HL-60 (cell line): ENCODE measurements around the gene APPBP2.
"Not testable (repeated sequence)": the region's sequence is repeated elsewhere in the genome, so short reads cannot be mapped to it uniquely, and the experiment has no call there.

Source experiments
- DNase-seq, 2 experiments: peaks; one replicate each; pipeline ENCODE4 v3.0.0-alpha.2; 2010 to 2020; ENCODE audit warnings: low read depth in 1 of 2, low spot score in 1 of 2
- H3K27ac ChIP-seq: fragments of 250-450 bp; sonication (Bioruptor Pico); replicated peaks from 2 replicates; pipeline ENCODE4 v1.5.1; 2020; ENCODE audit warnings: mild to moderate bottlenecking, moderate library complexity
- H3K27me3 ChIP-seq: fragments of 250-450 bp; sonication (Bioruptor Pico); 2 replicates; pipeline ENCODE4 v1.5.1; 2021; ENCODE audit warnings: mild to moderate bottlenecking, moderate library complexity; ENCODE audit not compliant: insufficient read depth, poor library complexity, severe bottlenecking
- H3K4me3 ChIP-seq: replicated peaks from 2 replicates; pipeline ENCODE4 v1.5.1; 2011; ENCODE audit warnings: mild to moderate bottlenecking, control low read depth, low read length; ENCODE audit not compliant: insufficient read depth
- GABPA ChIP-seq: IDR thresholded peaks from 2 replicates; pipeline ENCODE4 v1.6.1; 2012; ENCODE audit warnings: low read depth
- POLR2AphosphoS5 ChIP-seq: IDR thresholded peaks from 2 replicates; pipeline ENCODE4 v1.6.1; 2012; ENCODE audit warnings: low read depth
- SPI1 ChIP-seq: IDR thresholded peaks from 2 replicates; pipeline ENCODE4 v1.6.1; 2012; ENCODE audit warnings: low read depth, mild to moderate bottlenecking, borderline replicate concordance
- TF ChIP-seq, protein P1 (sequence below): IDR thresholded peaks from one replicate; pipeline ENCODE4 v1.5.1; 2011; ENCODE audit warnings: low read length, control low read depth, inconsistent platforms; ENCODE audit not compliant: insufficient read depth
- TF ChIP-seq, protein P2 (sequence below): IDR thresholded peaks from 2 replicates; pipeline ENCODE4 v1.6.1; 2012; ENCODE audit warnings: low read depth; ENCODE audit not compliant: insufficient replicate concordance

The APPBP2 gene

DNA sequence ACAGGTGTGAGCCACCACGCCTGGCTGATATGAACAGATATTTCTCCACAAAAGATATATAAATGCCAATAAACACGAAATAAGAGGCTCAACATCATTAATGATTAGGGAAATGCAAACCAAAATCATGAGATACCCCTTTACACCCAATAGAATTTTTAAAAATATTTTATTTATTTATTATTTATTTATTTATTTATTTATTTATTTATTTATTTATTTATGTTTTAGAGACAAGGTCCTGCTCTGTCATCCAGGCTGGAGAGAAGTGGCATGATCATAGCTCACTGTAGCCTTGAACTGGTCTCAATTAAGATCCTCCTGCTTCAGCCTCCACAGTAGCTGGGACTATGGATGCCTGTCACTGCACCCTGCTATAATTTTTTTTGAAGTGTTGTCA lies 30.8 kb downstream of the APPBP2 start:
- no peak for DNase-seq
- no peaks in the 10 kb centered on the region for H3K27me3 ChIP-seq
- H3K4me3 ChIP-seq = no peak overlapping the region
- TF ChIP-seq GABPA (no peak), POLR2AphosphoS5 (no peak), SPI1 (no peak)
- TF ChIP-seq, protein P1, sequence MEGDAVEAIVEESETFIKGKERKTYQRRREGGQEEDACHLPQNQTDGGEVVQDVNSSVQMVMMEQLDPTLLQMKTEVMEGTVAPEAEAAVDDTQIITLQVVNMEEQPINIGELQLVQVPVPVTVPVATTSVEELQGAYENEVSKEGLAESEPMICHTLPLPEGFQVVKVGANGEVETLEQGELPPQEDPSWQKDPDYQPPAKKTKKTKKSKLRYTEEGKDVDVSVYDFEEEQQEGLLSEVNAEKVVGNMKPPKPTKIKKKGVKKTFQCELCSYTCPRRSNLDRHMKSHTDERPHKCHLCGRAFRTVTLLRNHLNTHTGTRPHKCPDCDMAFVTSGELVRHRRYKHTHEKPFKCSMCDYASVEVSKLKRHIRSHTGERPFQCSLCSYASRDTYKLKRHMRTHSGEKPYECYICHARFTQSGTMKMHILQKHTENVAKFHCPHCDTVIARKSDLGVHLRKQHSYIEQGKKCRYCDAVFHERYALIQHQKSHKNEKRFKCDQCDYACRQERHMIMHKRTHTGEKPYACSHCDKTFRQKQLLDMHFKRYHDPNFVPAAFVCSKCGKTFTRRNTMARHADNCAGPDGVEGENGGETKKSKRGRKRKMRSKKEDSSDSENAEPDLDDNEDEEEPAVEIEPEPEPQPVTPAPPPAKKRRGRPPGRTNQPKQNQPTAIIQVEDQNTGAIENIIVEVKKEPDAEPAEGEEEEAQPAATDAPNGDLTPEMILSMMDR = no peak
- TF ChIP-seq, protein P2, sequence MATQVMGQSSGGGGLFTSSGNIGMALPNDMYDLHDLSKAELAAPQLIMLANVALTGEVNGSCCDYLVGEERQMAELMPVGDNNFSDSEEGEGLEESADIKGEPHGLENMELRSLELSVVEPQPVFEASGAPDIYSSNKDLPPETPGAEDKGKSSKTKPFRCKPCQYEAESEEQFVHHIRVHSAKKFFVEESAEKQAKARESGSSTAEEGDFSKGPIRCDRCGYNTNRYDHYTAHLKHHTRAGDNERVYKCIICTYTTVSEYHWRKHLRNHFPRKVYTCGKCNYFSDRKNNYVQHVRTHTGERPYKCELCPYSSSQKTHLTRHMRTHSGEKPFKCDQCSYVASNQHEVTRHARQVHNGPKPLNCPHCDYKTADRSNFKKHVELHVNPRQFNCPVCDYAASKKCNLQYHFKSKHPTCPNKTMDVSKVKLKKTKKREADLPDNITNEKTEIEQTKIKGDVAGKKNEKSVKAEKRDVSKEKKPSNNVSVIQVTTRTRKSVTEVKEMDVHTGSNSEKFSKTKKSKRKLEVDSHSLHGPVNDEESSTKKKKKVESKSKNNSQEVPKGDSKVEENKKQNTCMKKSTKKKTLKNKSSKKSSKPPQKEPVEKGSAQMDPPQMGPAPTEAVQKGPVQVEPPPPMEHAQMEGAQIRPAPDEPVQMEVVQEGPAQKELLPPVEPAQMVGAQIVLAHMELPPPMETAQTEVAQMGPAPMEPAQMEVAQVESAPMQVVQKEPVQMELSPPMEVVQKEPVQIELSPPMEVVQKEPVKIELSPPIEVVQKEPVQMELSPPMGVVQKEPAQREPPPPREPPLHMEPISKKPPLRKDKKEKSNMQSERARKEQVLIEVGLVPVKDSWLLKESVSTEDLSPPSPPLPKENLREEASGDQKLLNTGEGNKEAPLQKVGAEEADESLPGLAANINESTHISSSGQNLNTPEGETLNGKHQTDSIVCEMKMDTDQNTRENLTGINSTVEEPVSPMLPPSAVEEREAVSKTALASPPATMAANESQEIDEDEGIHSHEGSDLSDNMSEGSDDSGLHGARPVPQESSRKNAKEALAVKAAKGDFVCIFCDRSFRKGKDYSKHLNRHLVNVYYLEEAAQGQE = no peak
- no peak overlapping the region for H3K27ac ChIP-seq

DNA sequence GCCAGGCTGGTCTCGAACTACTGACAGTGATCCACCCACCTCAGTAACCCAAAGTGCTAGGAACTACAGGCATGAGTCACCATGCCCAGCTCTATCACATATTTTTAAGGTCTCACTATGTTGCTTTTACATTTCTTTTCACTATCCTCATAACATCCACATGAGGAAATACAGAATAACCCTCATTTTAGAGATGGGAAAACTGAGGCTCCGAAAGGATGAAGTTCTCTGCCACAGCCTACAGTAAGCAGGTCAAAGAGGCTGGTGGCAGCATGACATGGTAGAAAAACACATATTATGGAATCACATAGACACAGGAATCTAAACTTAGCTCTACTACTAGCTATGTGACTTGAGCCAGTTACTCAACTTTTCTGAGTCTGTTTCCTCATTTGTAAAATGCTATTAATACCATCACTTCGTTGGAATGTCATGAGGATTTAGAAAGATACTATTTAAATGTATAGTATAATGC lies 32.2 kb downstream of the APPBP2 start:
- H3K27me3 ChIP-seq = no peaks in the 10 kb centered on the region
- no peak for DNase-seq
- no peak overlapping the region for H3K27ac ChIP-seq
- H3K4me3 ChIP-seq = no peak overlapping the region
- TF ChIP-seq SPI1 = no peak
- TF ChIP-seq, protein P2 = no peak
- TF ChIP-seq GABPA = no peak
- TF ChIP-seq POLR2AphosphoS5 = no peak
- TF ChIP-seq, protein P1 = no peak

DNA sequence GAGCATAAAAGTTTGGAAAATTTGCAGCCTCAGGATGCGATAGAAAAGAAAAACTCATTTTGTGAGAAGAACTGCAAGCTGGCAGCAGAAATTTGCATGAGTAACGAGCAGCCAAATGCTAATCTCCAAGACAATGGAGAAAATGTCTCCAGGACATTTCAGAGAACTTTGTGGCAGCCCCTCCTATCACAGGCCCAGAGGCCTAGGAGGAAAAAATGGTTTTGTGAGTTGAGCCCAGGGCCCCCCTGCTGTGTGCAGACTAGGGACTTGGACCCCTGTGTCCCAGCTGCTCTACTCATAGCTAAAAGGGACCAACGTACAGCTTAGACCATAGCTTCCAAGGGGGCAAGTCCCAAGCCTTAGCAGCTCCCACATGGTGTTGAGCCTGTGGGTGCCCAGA lies 34.3 kb downstream of the APPBP2 start:
- Histone ChIP-seq H3K27me3 (no peaks in the 10 kb centered on the region), H3K27ac (no peak overlapping the region), H3K4me3 (no peak overlapping the region)
- no peak for DNase-seq
- TF ChIP-seq, protein P1 = no peak

DNA sequence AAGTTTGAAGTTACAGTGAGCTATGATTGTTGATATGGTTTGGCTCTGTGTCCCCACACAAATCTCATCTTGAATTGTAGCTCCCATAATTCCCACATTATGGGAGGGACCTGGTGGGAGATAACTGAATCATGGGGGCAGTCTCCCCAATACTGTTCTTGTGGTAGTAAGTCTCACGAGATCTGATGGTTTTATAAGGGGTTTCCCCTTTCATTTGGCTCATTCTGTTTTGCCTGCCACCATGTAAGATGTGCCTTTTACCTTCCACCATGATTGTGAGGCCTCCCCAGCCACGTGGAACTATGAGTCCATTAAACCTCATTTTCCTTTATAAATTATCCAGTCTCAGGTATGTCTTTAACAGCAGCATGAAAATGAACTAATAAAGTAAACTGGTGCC lies 35.4 kb downstream of the APPBP2 start:
- DNase-seq, H3K4me3 ChIP-seq, H3K27me3 ChIP-seq, H3K27ac ChIP-seq: not testable (repeated sequence)
